ENCODE measurements around the gene DLX2. TPM values are rescaled to one million over a fixed set of nuclear protein-coding genes. Genes with fewer than 3 reads are reported as not detected.

The DLX2 gene
- total RNA-seq, 2 donors from 2014 or later, result not detected

- H3K27ac ChIP-seq, result no peak overlapping the region
- peaks cover 0 to 68% of the 10 kb centered on the region in 2 donors for H3K4me1 ChIP-seq
- TF ChIP-seq CTCF (IDR thresholded peaks at IDR 0.05), result no peak
- H3K9me3 ChIP-seq, result no peaks in the 10 kb centered on the region
- peak overlapping the region in 1 of 2 donors; percentile 44 for H3K4me3 ChIP-seq
- DNase-seq (ENCODE audit: low spot score), result no peak
- H3K36me3 ChIP-seq, result no peaks in the 10 kb centered on the region
- H3K27me3 ChIP-seq, result peaks cover 83 to 99% of the 10 kb centered on the region in 2 donors
Observed at GRCh38 chr2:172095905-172096625, 6.6 kb downstream of the DLX2 start.

- Histone ChIP-seq H3K36me3 (no peaks in the 10 kb centered on the region), H3K27ac (no peak overlapping the region), H3K4me1 (peaks cover 0 to 60% of the 10 kb centered on the region in 2 donors), H3K4me3 (peak overlapping the region; percentile 0 to 44), H3K9me3 (no peaks in the 10 kb centered on the region), H3K27me3 (peaks cover 84 to 99% of the 10 kb centered on the region in 2 donors)
- no peak for TF ChIP-seq CTCF (IDR thresholded peaks at IDR 0.05)
- no peak for DNase-seq (ENCODE audit: low spot score)
Observed at GRCh38 chr2:172095146-172095904, 7.4 kb downstream of the DLX2 start.

- no peak for DNase-seq (ENCODE audit: low spot score)
- peaks cover 84 to 99% of the 10 kb centered on the region in 2 donors for H3K27me3 ChIP-seq
- peak overlapping the region; percentile 0 to 44 for H3K4me3 ChIP-seq
- H3K27ac ChIP-seq, result no peak overlapping the region
- H3K36me3 ChIP-seq, result no peaks in the 10 kb centered on the region
- peaks cover 0 to 52% of the 10 kb centered on the region in 2 donors for H3K4me1 ChIP-seq
- TF ChIP-seq CTCF (IDR thresholded peaks at IDR 0.05), result no peak
- H3K9me3 ChIP-seq, result no peaks in the 10 kb centered on the region
Observed at GRCh38 chr2:172094294-172095145, 8.2 kb downstream of the DLX2 start.

- peaks cover 81 to 99% of the 10 kb centered on the region in 2 donors for H3K27me3 ChIP-seq
- H3K36me3 ChIP-seq, result no peaks in the 10 kb centered on the region
- TF ChIP-seq CTCF (IDR thresholded peaks at IDR 0.05), result no peak
- no peak overlapping the region for H3K27ac ChIP-seq
- DNase-seq (ENCODE audit: low spot score), result no peak
- peaks cover 0 to 44% of the 10 kb centered on the region in 2 donors for H3K4me1 ChIP-seq
- H3K4me3 ChIP-seq, result no peak overlapping the region
- no peaks in the 10 kb centered on the region for H3K9me3 ChIP-seq
Observed at GRCh38 chr2:172093416-172094293, 9.0 kb downstream of the DLX2 start.

Measured in right atrium auricular region (tissue), 2 donors.